T-helper 9 cell (primary cell): ENCODE results near the gene NCKAP5.

Experiments used
- DNase-seq: peaks from one replicate; pipeline ENCODE4 v3.0.0-alpha.2; 2020
- total RNA-seq, 2 donors: gene quantifications; one replicate each; lab custom pipeline; 2026; lab: John Stamatoyannopoulos, UW

Gene NCKAP5
- total RNA-seq: 0 to 0.07 reads per million in 2 donors

- no peak for DNase-seq
Observed at GRCh38 chr2:133568172-133568571, at the start of gene NCKAP5. Gene NCKAP5, minus strand, starts transcription at chr2:133568463. Its CDS starts 50,937 bp downstream, at chr2:133517526.

GRCh38 chr2:133609664-133610063 is 41.4 kb upstream of the NCKAP5 start:
- DNase-seq: no peak

GRCh38 chr2:133608291-133608690 is 40.0 kb upstream of the NCKAP5 start:
- no peak for DNase-seq

GRCh38 chr2:133607679-133608078 is 39.4 kb upstream of the NCKAP5 start:
- no peak for DNase-seq

- no peak for DNase-seq
Observed at GRCh38 chr2:133606616-133607015, 38.4 kb upstream of the NCKAP5 start.

GRCh38 chr2:133605766-133606137 is 37.5 kb upstream of the NCKAP5 start:
- DNase-seq: no peak

GRCh38 chr2:133605011-133605765 is 36.9 kb upstream of the NCKAP5 start:
- no peak for DNase-seq

- DNase-seq: no peak
Observed at GRCh38 chr2:133603109-133603508, 34.8 kb upstream of the NCKAP5 start.

GRCh38 chr2:133602538-133602937 is 34.3 kb upstream of the NCKAP5 start:
- DNase-seq: no peak

- no peak for DNase-seq
Observed at GRCh38 chr2:133600266-133600928, 32.1 kb upstream of the NCKAP5 start.

- no peak for DNase-seq
Observed at GRCh38 chr2:133599811-133600210, 31.5 kb upstream of the NCKAP5 start.

- DNase-seq: no peak
Observed at GRCh38 chr2:133599211-133599803, 31.0 kb upstream of the NCKAP5 start.

- DNase-seq: no peak
Observed at GRCh38 chr2:133598769-133599168, 30.5 kb upstream of the NCKAP5 start.

- DNase-seq: no peak
Observed at GRCh38 chr2:133596701-133597393, 28.6 kb upstream of the NCKAP5 start.

- DNase-seq: no peak
Observed at GRCh38 chr2:133591164-133591563, 22.9 kb upstream of the NCKAP5 start.

- no peak for DNase-seq
Observed at GRCh38 chr2:133589456-133589855, 21.2 kb upstream of the NCKAP5 start.

- no peak for DNase-seq
Observed at GRCh38 chr2:133588144-133588543, 19.9 kb upstream of the NCKAP5 start.

- no peak for DNase-seq
Observed at GRCh38 chr2:133586978-133587377, 18.7 kb upstream of the NCKAP5 start.

GRCh38 chr2:133581010-133581760 is 12.9 kb upstream of the NCKAP5 start:
- no peak for DNase-seq

- DNase-seq: no peak
Observed at GRCh38 chr2:133579274-133579673, 11.0 kb upstream of the NCKAP5 start.

GRCh38 chr2:133576714-133577113 is 8.5 kb upstream of the NCKAP5 start:
- no peak for DNase-seq

GRCh38 chr2:133574620-133575019 is 6.4 kb upstream of the NCKAP5 start:
- DNase-seq: no peak

- no peak for DNase-seq
Observed at GRCh38 chr2:133574186-133574585, 5.9 kb upstream of the NCKAP5 start.
